ENCODE measurements around the gene SNRK. TPM values are rescaled to one million over a fixed set of nuclear protein-coding genes. Genes with fewer than 3 reads are reported as not detected.

SNRK gene
- total RNA-seq, 1 experiment from 2014 or later: 25.4 TPM

DNA sequence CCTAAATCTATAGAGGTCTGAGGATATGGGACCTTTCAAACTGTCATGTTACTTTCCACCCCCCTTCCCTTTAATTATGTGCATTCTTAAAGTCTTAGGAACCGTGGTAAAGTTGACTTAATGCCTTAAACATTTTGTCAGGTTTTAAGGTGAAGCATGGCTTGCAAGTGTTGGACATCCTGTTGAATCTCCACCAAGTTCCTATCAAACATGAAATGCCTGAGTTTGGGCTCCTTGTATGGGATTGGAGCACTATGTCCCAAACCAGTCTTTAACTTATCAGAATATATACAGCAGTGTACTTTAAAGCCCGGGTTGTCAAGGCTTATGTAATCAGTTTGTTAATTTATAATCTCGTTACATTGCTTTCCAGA is 1.1 kb downstream of the SNRK start:
- peaks cover 50% of the 10 kb centered on the region for H3K4me1 ChIP-seq
- H3K27ac Mint-ChIP-seq (ENCODE audit: unreplicated experiment): peak overlapping the region; percentile 71
- H3K9me3 Mint-ChIP-seq (ENCODE audit: unreplicated experiment): no peaks in the 10 kb centered on the region
- ChIA-PET CTCF (no interaction called here), POLR2A (no interaction called here)
- no peaks in the 10 kb centered on the region for H3K36me3 ChIP-seq (ENCODE audit: control insufficient read depth, insufficient read depth, low read length)
- peak overlapping the region; percentile 81 for H3K4me3 Mint-ChIP-seq (ENCODE audit: unreplicated experiment)
- BruUV-seq (replicated peaks): TSS peak; percentile 48
- peaks cover 36% of the 10 kb centered on the region for H3K4me1 Mint-ChIP-seq (ENCODE audit: low read depth, unreplicated experiment)
- no peak for DNase-seq
- H3K27me3 Mint-ChIP-seq (ENCODE audit: insufficient read depth, unreplicated experiment): no peaks in the 10 kb centered on the region
- H3K4me3 ChIP-seq (ENCODE audit: low read depth, low read length): peak overlapping the region; percentile 84
- TF ChIP-seq, protein P1, sequence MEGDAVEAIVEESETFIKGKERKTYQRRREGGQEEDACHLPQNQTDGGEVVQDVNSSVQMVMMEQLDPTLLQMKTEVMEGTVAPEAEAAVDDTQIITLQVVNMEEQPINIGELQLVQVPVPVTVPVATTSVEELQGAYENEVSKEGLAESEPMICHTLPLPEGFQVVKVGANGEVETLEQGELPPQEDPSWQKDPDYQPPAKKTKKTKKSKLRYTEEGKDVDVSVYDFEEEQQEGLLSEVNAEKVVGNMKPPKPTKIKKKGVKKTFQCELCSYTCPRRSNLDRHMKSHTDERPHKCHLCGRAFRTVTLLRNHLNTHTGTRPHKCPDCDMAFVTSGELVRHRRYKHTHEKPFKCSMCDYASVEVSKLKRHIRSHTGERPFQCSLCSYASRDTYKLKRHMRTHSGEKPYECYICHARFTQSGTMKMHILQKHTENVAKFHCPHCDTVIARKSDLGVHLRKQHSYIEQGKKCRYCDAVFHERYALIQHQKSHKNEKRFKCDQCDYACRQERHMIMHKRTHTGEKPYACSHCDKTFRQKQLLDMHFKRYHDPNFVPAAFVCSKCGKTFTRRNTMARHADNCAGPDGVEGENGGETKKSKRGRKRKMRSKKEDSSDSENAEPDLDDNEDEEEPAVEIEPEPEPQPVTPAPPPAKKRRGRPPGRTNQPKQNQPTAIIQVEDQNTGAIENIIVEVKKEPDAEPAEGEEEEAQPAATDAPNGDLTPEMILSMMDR (IDR thresholded peaks at IDR 0.05; ENCODE audit: insufficient read depth in 1 of 2, low read depth in 1 of 2, low read length in 1 of 2, severe bottlenecking in 1 of 2, unreplicated experiment in 1 of 2): no peak
- H3K36me3 Mint-ChIP-seq (ENCODE audit: insufficient read depth, unreplicated experiment): peaks cover 15% of the 10 kb centered on the region
- intact Hi-C loops (cut with micrococcal nuclease; ENCODE audit: unreplicated experiment): loop anchor here (1.0 kb wide), 1 partner anchor 8 kb away; no protein-coding TSS in a partner anchor
- no peaks in the 10 kb centered on the region for H3K27me3 ChIP-seq (replicated peaks; ENCODE audit: control insufficient read depth, insufficient read depth, low read length)
- H3K9me3 ChIP-seq: no peaks in the 10 kb centered on the region

DNA sequence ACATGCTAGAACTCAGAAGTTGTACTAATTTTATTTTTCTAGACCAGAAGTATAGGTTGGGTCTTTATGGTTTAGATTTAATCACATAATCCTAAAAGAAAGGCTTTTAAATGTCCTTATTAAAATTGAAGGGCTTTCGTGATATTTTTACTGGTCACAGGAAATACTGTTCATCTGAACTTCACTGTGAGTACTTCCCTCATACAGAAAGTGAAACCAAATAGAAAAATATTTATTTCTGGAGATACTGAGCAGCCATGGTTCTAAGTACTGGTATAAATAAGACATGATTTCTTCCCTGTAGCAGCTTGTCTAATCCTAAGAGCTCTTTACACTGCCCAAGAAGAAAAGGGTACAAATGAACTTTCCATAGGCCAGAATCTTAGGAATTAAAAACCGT is 2.0 kb downstream of the SNRK start:
- POLR2A ChIA-PET: no interaction called here
- BruUV-seq (replicated peaks): no TSS peak

GRCh38 chr3:43288850-43289249 is 2.5 kb downstream of the SNRK start:
- TF ChIP-seq, protein P1 (IDR thresholded peaks at IDR 0.05; ENCODE audit: insufficient read depth in 1 of 2, low read depth in 1 of 2, low read length in 1 of 2, severe bottlenecking in 1 of 2, unreplicated experiment in 1 of 2): no peak
- 0 out of 2 replicates have a peak overlapping the region, but pooled peaks have one; percentile 5 for H3K4me3 ChIP-seq (ENCODE audit: low read depth, low read length)
- ChIA-PET POLR2A (no interaction called here), CTCF (no interaction called here)
- peaks cover 50% of the 10 kb centered on the region for H3K4me1 ChIP-seq
- peak overlapping the region; percentile 77 for H3K27ac Mint-ChIP-seq (ENCODE audit: unreplicated experiment)
- intact Hi-C loops (cut with micrococcal nuclease; ENCODE audit: unreplicated experiment): no loop called here
- DNase-seq: peak in 1 of 2 experiments; percentile 45
- no TSS peak for BruUV-seq (replicated peaks)
- peaks cover 43% of the 10 kb centered on the region for H3K4me1 Mint-ChIP-seq (ENCODE audit: low read depth, unreplicated experiment)
- H3K9me3 ChIP-seq: no peaks in the 10 kb centered on the region
- no peaks in the 10 kb centered on the region for H3K27me3 Mint-ChIP-seq (ENCODE audit: insufficient read depth, unreplicated experiment)
- no peaks in the 10 kb centered on the region for H3K9me3 Mint-ChIP-seq (ENCODE audit: unreplicated experiment)
- H3K4me3 Mint-ChIP-seq (ENCODE audit: unreplicated experiment): peak overlapping the region; percentile 81
- H3K27me3 ChIP-seq (replicated peaks; ENCODE audit: control insufficient read depth, insufficient read depth, low read length): no peaks in the 10 kb centered on the region
- no peaks in the 10 kb centered on the region for H3K36me3 ChIP-seq (ENCODE audit: control insufficient read depth, insufficient read depth, low read length)
- H3K36me3 Mint-ChIP-seq (ENCODE audit: insufficient read depth, unreplicated experiment): peaks cover 15% of the 10 kb centered on the region

More for the DNA sequence above, 2.0 kb downstream of the SNRK start:
- Histone ChIP-seq H3K27me3 (replicated peaks; ENCODE audit: control insufficient read depth, insufficient read depth, low read length) (no peaks in the 10 kb centered on the region), H3K36me3 (ENCODE audit: control insufficient read depth, insufficient read depth, low read length) (no peaks in the 10 kb centered on the region), H3K4me1 (peaks cover 50% of the 10 kb centered on the region), H3K9me3 (no peaks in the 10 kb centered on the region), H3K4me3 (ENCODE audit: low read depth, low read length) (no peak overlapping the region)
- intact Hi-C loops (cut with micrococcal nuclease; ENCODE audit: unreplicated experiment): no loop called here
- no peaks in the 10 kb centered on the region for H3K27me3 Mint-ChIP-seq (ENCODE audit: insufficient read depth, unreplicated experiment)
- peaks cover 15% of the 10 kb centered on the region for H3K36me3 Mint-ChIP-seq (ENCODE audit: insufficient read depth, unreplicated experiment)
- CTCF ChIA-PET: no interaction called here
- TF ChIP-seq, protein P1 (IDR thresholded peaks at IDR 0.05; ENCODE audit: insufficient read depth in 1 of 2, low read depth in 1 of 2, low read length in 1 of 2, severe bottlenecking in 1 of 2, unreplicated experiment in 1 of 2): no peak
- peaks cover 43% of the 10 kb centered on the region for H3K4me1 Mint-ChIP-seq (ENCODE audit: low read depth, unreplicated experiment)
- peak overlapping the region; percentile 77 for H3K27ac Mint-ChIP-seq (ENCODE audit: unreplicated experiment)
- H3K9me3 Mint-ChIP-seq (ENCODE audit: unreplicated experiment): no peaks in the 10 kb centered on the region
- DNase-seq: no peak
- peak overlapping the region; percentile 81 for H3K4me3 Mint-ChIP-seq (ENCODE audit: unreplicated experiment)

All from Caco-2 (cell line).